ENCODE measurements around the gene NBAS. TPM values are rescaled to one million over a fixed set of nuclear protein-coding genes. Genes with fewer than 3 reads are reported as not detected.
"Not testable (repeated sequence)": the region's sequence is repeated elsewhere in the genome, so short reads cannot be mapped to it uniquely, and the experiment has no call there.

Gene NBAS
- total RNA-seq, 1 experiment from 2014 or later, result 35.5 TPM

DNA sequence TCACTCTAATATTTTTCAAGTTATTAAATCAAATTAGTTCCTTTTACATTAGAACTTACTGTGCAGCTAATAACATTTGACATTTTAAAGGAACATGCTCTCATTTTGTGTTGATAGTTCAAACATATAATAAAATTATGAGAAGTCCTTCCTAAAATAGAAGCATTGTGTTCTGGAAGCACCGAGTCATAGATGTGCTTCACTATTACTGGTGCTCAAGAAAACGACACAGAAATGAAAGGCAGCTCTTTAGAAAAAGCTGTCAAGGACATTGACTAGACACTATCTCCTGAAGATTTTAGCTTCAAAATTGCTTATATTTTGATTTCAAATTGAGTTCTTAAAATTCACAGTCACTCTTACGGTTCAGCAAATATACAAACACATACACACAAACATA, 338.3 kb downstream of the NBAS start:
- H3K36me3 ChIP-seq (replicated peaks; ENCODE audit: control insufficient read depth, insufficient read depth, low read length), result no peaks in the 10 kb centered on the region; the same call in 1 of the 2 replicates
- H3K27me3 ChIP-seq (ENCODE audit: control insufficient read depth, insufficient read depth, low read length), result no peaks in the 10 kb centered on the region
- H3K4me3 ChIP-seq (ENCODE audit: insufficient read depth, low read depth, low read length), result no peak overlapping the region
- DNase-seq, result no peak

DNA sequence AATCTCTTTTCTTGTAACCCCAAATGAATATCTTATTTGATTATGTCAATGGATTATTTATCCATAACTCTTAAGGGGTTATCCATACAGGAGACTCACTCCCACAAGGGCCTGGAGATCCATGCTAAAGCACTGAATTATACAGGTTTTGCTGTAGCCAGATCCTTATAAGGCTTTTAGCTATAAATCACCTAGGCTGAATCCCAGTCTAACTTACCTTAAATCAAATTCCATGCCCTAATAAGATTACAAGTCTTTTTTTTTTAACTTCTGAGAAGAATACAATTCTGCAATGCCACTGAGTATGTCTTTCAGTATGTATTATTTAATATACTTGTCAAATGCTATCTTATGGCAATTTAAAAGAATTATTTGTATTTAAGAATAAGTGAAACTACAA, 340.5 kb downstream of the NBAS start:
- DNase-seq, result no peak
- Histone ChIP-seq H3K27me3 (ENCODE audit: control insufficient read depth, insufficient read depth, low read length) (no peaks in the 10 kb centered on the region), H3K36me3 (replicated peaks; ENCODE audit: control insufficient read depth, insufficient read depth, low read length) (no peaks in the 10 kb centered on the region; the same call in 1 of the 2 replicates), H3K4me3 (ENCODE audit: insufficient read depth, low read depth, low read length) (no peak overlapping the region)

DNA sequence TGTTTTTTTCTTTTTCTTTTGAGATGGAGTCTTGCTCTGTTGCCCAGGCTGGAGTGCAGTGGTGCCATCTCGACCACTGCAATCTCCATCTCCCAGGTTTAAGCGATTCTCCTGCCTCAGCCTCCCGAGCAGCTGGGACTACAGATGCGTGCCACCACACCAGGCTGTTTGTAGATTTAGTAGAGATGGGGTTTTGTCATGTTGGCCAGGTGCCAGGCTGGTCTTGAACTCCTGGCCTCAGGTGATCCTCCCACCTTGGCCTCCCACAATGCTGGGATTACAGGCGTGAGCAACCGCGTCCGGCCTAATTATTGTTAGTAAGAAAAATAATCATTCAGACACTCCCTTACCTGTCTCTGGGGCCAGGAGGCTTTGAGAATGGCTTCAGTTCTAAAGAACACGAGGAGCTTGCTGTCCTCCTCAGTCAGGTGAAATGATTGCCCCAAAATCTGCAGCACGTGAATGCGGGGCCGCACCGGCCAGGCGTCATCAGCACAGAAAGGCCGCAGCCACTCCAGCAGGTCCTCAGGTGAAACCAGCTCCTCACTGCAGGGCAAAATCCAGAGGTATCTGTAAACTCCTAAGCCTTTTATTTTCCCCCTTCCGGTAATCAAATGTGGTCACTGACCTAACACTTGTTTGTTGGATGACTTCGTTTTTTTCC, 342.6 kb downstream of the NBAS start:
- no peaks in the 10 kb centered on the region; the same call in 1 of the 2 replicates for H3K36me3 ChIP-seq (replicated peaks; ENCODE audit: control insufficient read depth, insufficient read depth, low read length)
- no peak for DNase-seq
- H3K27me3 ChIP-seq (ENCODE audit: control insufficient read depth, insufficient read depth, low read length), result no peaks in the 10 kb centered on the region
- H3K4me3 ChIP-seq (ENCODE audit: insufficient read depth, low read depth, low read length), result no peak overlapping the region

DNA sequence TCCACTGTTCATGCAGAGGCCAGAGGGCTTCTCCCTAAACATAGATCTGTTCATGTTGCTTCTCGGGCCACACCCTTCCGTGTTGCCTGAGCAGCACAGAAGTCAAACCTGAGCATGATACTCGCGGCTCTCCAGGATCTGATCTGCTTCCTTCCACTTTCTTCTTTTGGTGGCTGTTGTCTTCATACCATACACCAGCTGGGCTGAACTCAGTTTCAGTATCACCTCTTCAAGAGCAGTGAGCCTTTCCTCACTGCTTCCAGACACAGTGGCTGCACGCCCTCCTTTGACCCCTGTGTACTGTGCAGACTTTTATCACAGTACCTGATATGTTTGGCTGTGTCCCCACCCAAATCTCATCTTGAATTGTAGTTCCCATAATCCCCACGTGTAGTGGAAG, 348.9 kb downstream of the NBAS start:
- DNase-seq, result no peak
- H3K36me3 ChIP-seq (replicated peaks; ENCODE audit: control insufficient read depth, insufficient read depth, low read length), result no peaks in the 10 kb centered on the region
- H3K4me3 ChIP-seq (ENCODE audit: insufficient read depth, low read depth, low read length), result no peak overlapping the region
- H3K27me3 ChIP-seq (ENCODE audit: control insufficient read depth, insufficient read depth, low read length), result no peaks in the 10 kb centered on the region

DNA sequence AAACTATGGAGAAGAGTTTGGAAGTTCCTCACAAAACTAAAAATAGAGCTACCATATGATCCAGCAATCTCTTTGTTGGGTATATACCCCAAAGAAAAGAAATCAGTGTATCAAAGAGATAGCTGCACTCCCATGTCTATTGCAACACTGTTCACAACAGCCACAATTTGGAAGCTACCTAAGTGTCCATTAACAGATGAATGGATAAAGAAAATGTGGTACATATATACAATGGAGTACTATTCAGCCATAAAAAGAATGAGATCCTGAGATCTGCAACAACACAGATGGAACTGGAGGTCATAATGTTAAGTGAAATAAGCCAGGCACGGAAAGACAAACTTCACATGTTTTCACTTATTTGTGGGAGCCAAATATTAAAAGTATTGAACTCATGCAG, 350.6 kb downstream of the NBAS start:
- not testable (repeated sequence) for DNase-seq; H3K27me3 ChIP-seq (ENCODE audit: control insufficient read depth, insufficient read depth, low read length); H3K36me3 ChIP-seq (replicated peaks; ENCODE audit: control insufficient read depth, insufficient read depth, low read length)

DNA sequence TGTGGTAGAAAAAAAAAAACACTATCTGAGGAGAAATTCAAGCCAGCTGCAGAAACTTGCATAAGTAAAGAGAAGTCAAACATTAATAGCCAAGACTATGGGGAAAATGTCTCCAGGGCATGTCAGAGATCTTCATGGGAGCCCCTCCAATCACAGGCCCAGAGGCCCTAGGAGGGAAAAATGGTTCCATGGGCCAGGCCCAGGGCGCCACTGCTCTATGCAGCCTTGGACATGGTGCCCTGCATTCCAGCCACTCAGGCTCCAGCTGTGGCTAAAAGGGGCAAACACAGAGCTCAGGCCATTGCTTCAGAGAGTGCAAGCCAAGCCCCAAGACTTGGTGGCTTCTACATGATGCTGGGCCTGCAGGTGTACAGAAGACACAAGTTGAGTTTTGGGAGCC, 354.7 kb downstream of the NBAS start:
- Histone ChIP-seq H3K36me3 (replicated peaks; ENCODE audit: control insufficient read depth, insufficient read depth, low read length) (no peaks in the 10 kb centered on the region; the same call in 1 of the 2 replicates), H3K4me3 (ENCODE audit: insufficient read depth, low read depth, low read length) (no peak overlapping the region), H3K27me3 (ENCODE audit: control insufficient read depth, insufficient read depth, low read length) (no peaks in the 10 kb centered on the region)
- no peak for DNase-seq

More for the DNA sequence above, 350.6 kb downstream of the NBAS start:
- not testable (repeated sequence) for H3K4me3 ChIP-seq (ENCODE audit: insufficient read depth, low read depth, low read length)

DNA sequence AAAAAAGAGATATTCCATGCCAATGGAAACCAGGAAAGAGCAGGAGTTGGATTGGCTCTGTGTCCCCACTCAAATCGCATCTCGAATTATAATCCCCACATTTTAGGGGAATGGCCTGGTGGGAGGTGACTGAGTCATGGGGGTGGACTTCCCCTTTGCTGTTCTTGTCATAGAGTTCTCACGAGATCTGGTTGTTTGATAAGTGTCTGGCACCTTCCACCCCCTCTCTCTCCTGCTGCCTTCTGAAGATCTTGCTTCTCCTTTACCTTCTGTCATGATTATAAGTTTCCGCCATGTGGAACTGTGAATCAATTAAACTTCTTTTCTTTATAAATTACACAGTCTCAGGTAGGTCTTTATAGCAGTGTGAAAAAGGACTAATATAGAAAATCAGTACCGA, 355.6 kb downstream of the NBAS start:
- no peak overlapping the region for H3K4me3 ChIP-seq (ENCODE audit: insufficient read depth, low read depth, low read length)
- no peak for DNase-seq
- H3K36me3 ChIP-seq (replicated peaks; ENCODE audit: control insufficient read depth, insufficient read depth, low read length), result no peaks in the 10 kb centered on the region; the same call in 1 of the 2 replicates
- no peaks in the 10 kb centered on the region for H3K27me3 ChIP-seq (ENCODE audit: control insufficient read depth, insufficient read depth, low read length)

DNA sequence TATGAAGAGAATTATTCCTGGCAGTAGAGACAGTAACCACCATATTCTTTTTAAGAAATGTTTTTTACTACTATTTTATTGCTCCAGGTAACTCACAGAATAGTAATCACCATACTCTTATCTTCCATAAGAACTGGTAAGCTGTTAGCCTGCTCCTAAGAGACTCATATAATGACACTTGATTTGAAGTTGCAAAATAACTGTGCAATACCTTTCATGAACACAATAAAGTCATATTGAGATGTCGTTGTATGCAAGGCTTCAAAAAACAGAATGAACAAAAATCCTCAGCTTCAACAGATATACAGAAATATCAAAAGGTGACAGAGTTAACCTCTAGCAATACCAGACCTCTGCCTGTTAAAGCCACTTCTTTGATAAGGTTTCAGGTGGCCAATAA, 360.1 kb downstream of the NBAS start:
- H3K4me3 ChIP-seq (ENCODE audit: insufficient read depth, low read depth, low read length), result no peak overlapping the region
- DNase-seq, result no peak
- no peaks in the 10 kb centered on the region for H3K36me3 ChIP-seq (replicated peaks; ENCODE audit: control insufficient read depth, insufficient read depth, low read length)

DNA sequence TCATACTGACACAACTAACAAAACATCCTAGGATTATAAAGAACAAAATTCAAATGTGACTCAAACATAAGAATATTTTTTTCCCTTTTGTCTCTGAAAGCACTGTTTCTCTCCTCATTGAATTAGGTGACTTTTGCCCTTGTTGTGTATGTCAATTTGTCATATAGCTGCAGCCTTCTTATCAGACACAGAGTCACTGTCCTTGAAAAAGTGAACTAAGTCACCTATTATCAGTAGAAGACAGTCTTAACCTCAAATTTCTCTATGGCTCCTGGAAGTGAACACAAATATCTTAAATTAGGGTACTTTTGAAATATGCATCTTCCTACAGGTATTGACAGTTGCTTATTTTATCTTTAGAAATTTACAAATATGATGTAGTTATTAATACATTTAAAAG, 360.6 kb downstream of the NBAS start:
- no peak overlapping the region for H3K4me3 ChIP-seq (ENCODE audit: insufficient read depth, low read depth, low read length)
- no peak for DNase-seq

More for the DNA sequence above, 360.1 kb downstream of the NBAS start:
- H3K27me3 ChIP-seq (ENCODE audit: control insufficient read depth, insufficient read depth, low read length), result no peaks in the 10 kb centered on the region

DNA sequence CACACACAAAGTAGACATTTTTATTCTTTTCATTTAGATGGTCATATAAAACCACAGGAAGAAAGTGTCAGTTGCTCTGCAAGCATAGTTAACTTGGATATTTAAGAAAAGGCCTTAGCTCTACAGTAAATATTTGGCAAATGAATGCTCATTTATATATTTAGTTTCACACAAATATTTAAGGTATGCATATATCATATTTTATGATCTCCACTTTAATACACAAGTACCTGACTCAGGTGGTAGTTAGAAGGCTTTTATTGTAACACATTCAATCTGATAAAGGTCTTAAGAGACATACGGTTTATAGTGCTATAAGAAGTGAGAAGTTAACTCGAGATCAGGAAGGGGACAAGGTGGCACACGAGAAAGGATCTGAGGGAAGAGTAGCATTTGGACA, 363.1 kb downstream of the NBAS start:
- no peaks in the 10 kb centered on the region for H3K36me3 ChIP-seq (replicated peaks; ENCODE audit: control insufficient read depth, insufficient read depth, low read length)
- no peaks in the 10 kb centered on the region for H3K27me3 ChIP-seq (ENCODE audit: control insufficient read depth, insufficient read depth, low read length)
- DNase-seq, result no peak

More for the DNA sequence above, 360.6 kb downstream of the NBAS start:
- Histone ChIP-seq H3K36me3 (replicated peaks; ENCODE audit: control insufficient read depth, insufficient read depth, low read length) (no peaks in the 10 kb centered on the region), H3K27me3 (ENCODE audit: control insufficient read depth, insufficient read depth, low read length) (no peaks in the 10 kb centered on the region)

DNA sequence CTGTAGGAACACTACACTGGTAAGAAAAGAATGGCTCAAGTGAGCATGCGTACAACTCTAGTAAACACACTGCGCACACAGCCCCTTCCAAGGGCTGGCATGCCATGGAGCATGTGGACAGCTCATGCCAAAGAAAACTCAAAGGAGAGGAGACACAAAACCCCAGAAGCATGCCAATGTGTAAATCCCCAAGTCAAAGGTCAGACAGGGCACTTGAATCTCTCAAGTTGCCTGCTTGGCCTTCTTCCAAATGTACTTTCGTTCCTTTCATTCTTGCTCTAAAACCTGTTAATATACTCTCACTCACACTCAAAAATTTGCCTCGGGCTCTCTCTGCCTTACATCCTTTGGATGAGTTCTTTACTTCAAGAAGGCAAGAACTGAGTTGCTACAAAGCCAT, 365.3 kb downstream of the NBAS start:
- Histone ChIP-seq H3K36me3 (replicated peaks; ENCODE audit: control insufficient read depth, insufficient read depth, low read length) (no peaks in the 10 kb centered on the region), H3K4me3 (ENCODE audit: insufficient read depth, low read depth, low read length) (no peak overlapping the region), H3K27me3 (ENCODE audit: control insufficient read depth, insufficient read depth, low read length) (no peaks in the 10 kb centered on the region)
- no peak for DNase-seq

More for the DNA sequence above, 363.1 kb downstream of the NBAS start:
- H3K4me3 ChIP-seq (ENCODE audit: insufficient read depth, low read depth, low read length), result no peak overlapping the region

DNA sequence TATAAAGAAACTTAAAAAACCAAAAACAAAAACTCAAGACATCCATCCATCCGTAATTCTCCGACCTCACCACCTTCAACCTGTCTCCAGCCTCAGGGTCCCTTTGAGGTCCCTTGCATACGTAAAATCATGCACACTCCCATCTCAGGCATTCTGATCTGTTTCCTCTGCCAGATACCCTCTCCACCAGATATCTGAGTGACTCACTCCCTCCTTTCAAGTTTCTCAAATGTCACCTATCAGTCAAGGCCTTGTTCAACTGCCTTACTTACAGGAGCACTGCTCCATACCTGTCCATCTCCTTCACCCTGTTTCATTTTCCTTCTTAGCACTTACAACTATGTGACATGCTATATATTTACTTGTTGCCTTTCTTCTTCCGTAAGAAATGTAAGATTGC, 369.3 kb downstream of the NBAS start:
- Histone ChIP-seq H3K4me3 (ENCODE audit: insufficient read depth, low read depth, low read length) (no peak overlapping the region), H3K36me3 (replicated peaks; ENCODE audit: control insufficient read depth, insufficient read depth, low read length) (no peaks in the 10 kb centered on the region), H3K27me3 (ENCODE audit: control insufficient read depth, insufficient read depth, low read length) (no peaks in the 10 kb centered on the region)
- DNase-seq, result no peak

DNA sequence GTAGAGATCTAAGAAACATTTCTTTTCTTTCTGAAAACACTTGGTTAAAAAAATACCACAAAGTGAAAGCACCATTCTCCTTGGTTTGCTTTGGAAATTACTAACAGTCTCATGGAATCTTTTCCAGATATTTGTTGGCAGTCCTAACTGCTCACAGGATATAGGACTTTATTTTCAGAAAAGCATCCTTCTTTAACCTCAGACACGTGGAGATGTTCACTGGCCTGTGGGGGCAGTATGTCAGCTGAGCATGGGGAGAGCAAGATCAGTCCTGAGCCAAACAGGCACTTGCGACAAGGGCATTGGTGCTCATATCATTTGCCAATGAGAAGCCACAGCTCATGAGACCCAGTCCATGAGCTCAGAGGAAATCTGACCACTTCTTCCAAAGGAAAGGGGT, 371.9 kb downstream of the NBAS start:
- H3K36me3 ChIP-seq (replicated peaks; ENCODE audit: control insufficient read depth, insufficient read depth, low read length), result no peaks in the 10 kb centered on the region
- DNase-seq, result peak; percentile 42
- no peaks in the 10 kb centered on the region for H3K27me3 ChIP-seq (ENCODE audit: control insufficient read depth, insufficient read depth, low read length)
- H3K4me3 ChIP-seq (ENCODE audit: insufficient read depth, low read depth, low read length), result no peak overlapping the region

DNA sequence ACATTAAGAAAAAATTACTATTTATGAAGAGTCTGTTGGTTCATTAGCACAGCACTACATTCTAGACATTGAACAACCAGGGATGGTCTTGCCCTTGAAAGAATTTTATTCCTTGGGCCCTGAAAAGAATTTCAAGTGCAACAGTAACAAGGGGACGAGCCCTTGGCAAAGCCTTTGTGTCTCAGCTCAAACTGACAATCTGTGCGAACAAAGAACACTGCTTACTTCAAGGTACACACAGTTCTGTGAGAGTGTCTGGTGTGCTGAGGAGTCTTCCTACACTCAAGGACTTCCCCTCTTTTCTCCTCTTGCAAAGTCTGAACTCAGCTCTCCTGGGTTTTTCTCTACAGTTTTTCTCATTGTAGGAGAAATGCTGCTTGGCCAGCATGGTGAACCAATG, 373.4 kb downstream of the NBAS start:
- no peak overlapping the region for H3K4me3 ChIP-seq (ENCODE audit: insufficient read depth, low read depth, low read length)
- no peaks in the 10 kb centered on the region for H3K36me3 ChIP-seq (replicated peaks; ENCODE audit: control insufficient read depth, insufficient read depth, low read length)
- H3K27me3 ChIP-seq (ENCODE audit: control insufficient read depth, insufficient read depth, low read length), result no peaks in the 10 kb centered on the region
- DNase-seq, result no peak

DNA sequence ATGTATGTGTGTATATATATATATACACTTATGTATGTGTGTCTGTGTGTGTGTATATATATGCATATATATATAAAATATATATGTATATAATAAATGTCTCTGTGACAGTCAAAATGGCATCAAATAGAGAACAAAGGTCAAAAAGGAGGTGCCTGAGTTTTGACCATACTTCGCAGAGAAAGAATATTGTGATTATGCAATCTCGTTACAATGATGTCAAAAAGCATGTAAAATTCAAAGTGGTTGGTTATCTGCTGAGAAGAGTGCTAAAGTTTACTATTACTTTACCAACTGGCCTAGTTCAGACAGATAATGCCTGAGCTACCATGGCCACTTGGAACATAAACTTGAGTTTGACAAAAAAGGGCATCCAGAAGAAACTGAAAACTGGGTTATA, 375.0 kb downstream of the NBAS start:
- no peaks in the 10 kb centered on the region for H3K36me3 ChIP-seq (replicated peaks; ENCODE audit: control insufficient read depth, insufficient read depth, low read length)
- no peaks in the 10 kb centered on the region for H3K27me3 ChIP-seq (ENCODE audit: control insufficient read depth, insufficient read depth, low read length)
- no peak for DNase-seq
- H3K4me3 ChIP-seq (ENCODE audit: insufficient read depth, low read depth, low read length), result no peak overlapping the region

DNA sequence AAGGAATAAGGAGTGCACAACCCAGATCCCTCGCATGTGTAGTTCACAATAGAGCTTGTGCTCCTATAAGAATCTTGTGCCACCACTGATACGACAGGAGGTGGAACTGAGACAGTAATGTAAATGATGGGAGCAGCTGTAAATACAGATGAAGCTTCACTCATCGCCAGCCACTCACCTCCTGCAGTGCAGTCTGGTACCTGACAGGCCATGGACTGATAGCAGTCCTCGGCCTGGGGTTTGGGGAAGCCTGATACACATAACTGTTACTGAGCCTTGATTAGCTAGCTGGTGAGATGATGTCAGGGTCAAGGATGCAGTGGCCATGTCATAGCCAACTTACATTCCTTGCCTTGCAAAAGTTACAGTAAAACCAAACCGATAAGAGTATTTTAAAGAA, 376.6 kb downstream of the NBAS start:
- DNase-seq, result no peak

More for the DNA sequence above, 376.6 kb downstream of the NBAS start:
- no peaks in the 10 kb centered on the region for H3K27me3 ChIP-seq (ENCODE audit: control insufficient read depth, insufficient read depth, low read length)
- H3K36me3 ChIP-seq (replicated peaks; ENCODE audit: control insufficient read depth, insufficient read depth, low read length), result no peaks in the 10 kb centered on the region
- H3K4me3 ChIP-seq (ENCODE audit: insufficient read depth, low read depth, low read length), result no peak overlapping the region

Measured in H7 (cell line).